Uterus (tissue), 2 donors: ENCODE measurements around the gene CCNE1.

Source experiments
- CTCF ChIP-seq, 4 experiments: fragments of 200-600 bp in 2 of 4; fragments of 450-650 bp in 2 of 4; sonication (generic) in 2 of 4; IDR thresholded peaks; one replicate each; pipeline ENCODE4 v1.5.1; 2016 to 2019; ENCODE audit warnings: antibody characterized with exemption in 4 of 4, mild to moderate bottlenecking in 2 of 4, moderate library complexity in 1 of 4
- POLR2A ChIP-seq, 2 donors: fragments of 450-650 bp; IDR thresholded peaks; one replicate each; pipeline ENCODE4 v1.6.1; 2016; ENCODE audit warnings: antibody characterized with exemption in 2 of 2, mild to moderate bottlenecking in 1 of 2, moderate library complexity in 1 of 2

GRCh38 chr19:29793116-29793727 is 18.6 kb upstream of the CCNE1 start:
- no peak for TF ChIP-seq POLR2A (IDR thresholded peaks at IDR 0.05)
- TF ChIP-seq CTCF (IDR thresholded peaks at IDR 0.05) = no peak
